Neural crest cell (in vitro differentiated cells): ENCODE data around the gene ASB18. TPM values are rescaled to one million over a fixed set of nuclear protein-coding genes. Genes with fewer than 3 reads are reported as not detected.

ENCODE experiments used
- DNase-seq: peaks from one replicate; pipeline ENCODE4 v3.0.0; 2021; ENCODE audit warnings: low read depth, mixed read lengths, low spot score
- H3K27ac Mint-ChIP-seq: one replicate; pipeline ENCODE4 v1.8.0; 2021; ENCODE audit warnings: mild to moderate bottlenecking, mixed read lengths; ENCODE audit not compliant: unreplicated experiment
- H3K27me3 Mint-ChIP-seq: 2 replicates; pipeline ENCODE4 v1.8.0; 2021; ENCODE audit warnings: low read depth, mild to moderate bottlenecking, mixed read lengths
- H3K36me3 Mint-ChIP-seq: 2 replicates; pipeline ENCODE4 v1.8.0; 2021; ENCODE audit warnings: low read depth, mild to moderate bottlenecking, mixed read lengths
- H3K4me1 Mint-ChIP-seq: 2 replicates; pipeline ENCODE4 v1.8.0; 2021; ENCODE audit warnings: mixed read lengths
- H3K4me3 Mint-ChIP-seq: one replicate; pipeline ENCODE4 v1.8.0; 2021; ENCODE audit warnings: mild to moderate bottlenecking, mixed read lengths
- H3K9me3 Mint-ChIP-seq: 2 replicates; pipeline ENCODE4 v1.8.0; 2021; ENCODE audit warnings: mixed read lengths
- CTCF ChIP-seq: fragments of 200-600 bp; sonication (generic); conservative IDR thresholded peaks from 2 replicates; pipeline ENCODE4 v1.5.0; 2021; ENCODE audit warnings: antibody characterized with exemption, mild to moderate bottlenecking
- total RNA-seq: library from RNA; stranded (reverse); gene quantifications from 2 replicates; pipeline ENCODE4 v1.2.1, GENCODE V29; 2021

Gene ASB18
- total RNA-seq, 1 donor from 2014 or later = not detected

- Mint-ChIP-seq H3K9me3 (peaks cover 5% of the 10 kb centered on the region), H3K4me3 (no peak overlapping the region), H3K4me1 (peaks cover 10% of the 10 kb centered on the region), H3K36me3 (peaks cover 5% of the 10 kb centered on the region), H3K27me3 (peaks cover 63% of the 10 kb centered on the region), H3K27ac (no peak overlapping the region)
- TF ChIP-seq CTCF = no peak
- no peak for DNase-seq
Measured at GRCh38 chr2:236156860-236157194, 107.4 kb downstream of the ASB18 start.

GRCh38 chr2:236156095-236156859 lies 107.9 kb downstream of the ASB18 start:
- Mint-ChIP-seq H3K27me3 (peaks cover 57% of the 10 kb centered on the region), H3K4me3 (no peak overlapping the region), H3K4me1 (peaks cover 10% of the 10 kb centered on the region), H3K9me3 (peaks cover 5% of the 10 kb centered on the region), H3K36me3 (peaks cover 5% of the 10 kb centered on the region), H3K27ac (no peak overlapping the region)
- no peak for TF ChIP-seq CTCF
- DNase-seq = no peak

- Mint-ChIP-seq H3K9me3 (peaks cover 5% of the 10 kb centered on the region), H3K27me3 (peaks cover 51% of the 10 kb centered on the region), H3K4me1 (peaks cover 10% of the 10 kb centered on the region)
Measured at GRCh38 chr2:236155406-236155805, 108.8 kb downstream of the ASB18 start.

GRCh38 chr2:236146436-236146835 lies 117.8 kb downstream of the ASB18 start:
- Mint-ChIP-seq H3K9me3 (peaks cover 3% of the 10 kb centered on the region), H3K36me3 (peaks cover 3% of the 10 kb centered on the region), H3K4me3 (no peak overlapping the region), H3K27me3 (peaks cover 8% of the 10 kb centered on the region), H3K4me1 (peaks cover 10% of the 10 kb centered on the region), H3K27ac (no peak overlapping the region)
- no peak for TF ChIP-seq CTCF
- no peak for DNase-seq

More at GRCh38 chr2:236155406-236155805, 108.8 kb downstream of the ASB18 start:
- H3K4me3 Mint-ChIP-seq = no peak overlapping the region
- H3K36me3 Mint-ChIP-seq = peaks cover 5% of the 10 kb centered on the region
- H3K27ac Mint-ChIP-seq = no peak overlapping the region
- no peak for TF ChIP-seq CTCF
- no peak for DNase-seq

GRCh38 chr2:236143811-236144210 lies 120.4 kb downstream of the ASB18 start:
- Mint-ChIP-seq H3K9me3 (no peaks in the 10 kb centered on the region), H3K27ac (no peak overlapping the region), H3K27me3 (peaks cover 5% of the 10 kb centered on the region), H3K4me1 (peaks cover 10% of the 10 kb centered on the region), H3K36me3 (peaks cover 3% of the 10 kb centered on the region), H3K4me3 (no peak overlapping the region)
- no peak for DNase-seq
- TF ChIP-seq CTCF = no peak

Other genes with a start within 250 kb of the ASB18 start
- 21.3 and 21.9 TPM in 2 replicates for gene GBX2, start 96.0 kb downstream of the ASB18 start, total RNA-seq